Endothelial cell of umbilical vein (primary cell): Measurements from ENCODE around the gene OSBPL6.

Experiments
- EZH2 ChIP-seq: IDR thresholded peaks from 2 replicates; pipeline ENCODE4 v1.6.1; 2012; ENCODE audit warnings: borderline replicate concordance, low read depth, mild to moderate bottlenecking, moderate library complexity, low read length, inconsistent platforms; ENCODE audit not compliant: severe bottlenecking
- JUN ChIP-seq: IDR thresholded peaks from 2 replicates; pipeline ENCODE4 v1.6.1; 2011; ENCODE audit warnings: borderline replicate concordance, low read depth; ENCODE audit not compliant: insufficient read length, insufficient read depth
- MAX ChIP-seq: IDR thresholded peaks from 2 replicates; pipeline ENCODE4 v1.6.1; 2011; ENCODE audit not compliant: insufficient read depth, insufficient read length
- POLR2A ChIP-seq: IDR thresholded peaks from 2 replicates; pipeline ENCODE4 v1.6.1; 2012; ENCODE audit warnings: low read depth, mild to moderate bottlenecking, control low read depth, low read length
- POLR2AphosphoS5 ChIP-seq: IDR thresholded peaks from 2 replicates; pipeline ENCODE4 v1.6.1; 2012; ENCODE audit warnings: low read depth, mild to moderate bottlenecking, control low read depth, low read length, moderate library complexity; ENCODE audit not compliant: insufficient read depth
- TF ChIP-seq, protein P1 (sequence below), 2 donors: IDR thresholded peaks; 1 replicate in 1 of 2; 2 replicates in 1 of 2; pipeline ENCODE4 v1.5.1; 2011; ENCODE audit warnings: low read length in 2 of 2, mild to moderate bottlenecking in 2 of 2, moderate library complexity in 2 of 2, control low read depth in 1 of 2, inconsistent platforms in 1 of 2, low read depth in 1 of 2; ENCODE audit not compliant: insufficient read depth in 1 of 2; ENCODE audit errors: extremely low read depth in 1 of 2

DNA sequence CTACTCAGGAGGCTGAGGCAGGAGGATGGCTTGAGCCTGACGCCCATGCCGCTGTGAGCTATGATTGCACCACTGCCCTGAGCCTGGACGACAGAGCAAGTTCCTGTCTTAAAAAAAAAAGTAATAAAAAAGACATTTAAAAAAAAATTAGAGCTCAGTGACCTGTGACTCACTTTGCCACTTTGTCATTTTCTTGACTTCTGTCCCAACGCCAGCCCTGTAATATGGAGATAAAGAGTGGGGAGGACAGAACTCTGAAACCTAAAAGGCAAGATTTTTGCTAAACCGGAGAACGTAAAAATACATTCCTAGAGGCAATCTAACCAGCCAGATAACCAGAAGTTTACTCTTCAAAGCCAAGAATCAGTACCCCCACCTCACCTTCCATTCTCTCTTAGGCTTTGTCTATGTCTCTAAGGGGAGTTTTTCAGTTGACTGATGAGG is 207.7 kb downstream of the OSBPL6 start:
- TF ChIP-seq EZH2 (no peak), POLR2AphosphoS5 (no peak), POLR2A (no peak), MAX (no peak), JUN (no peak)
- TF ChIP-seq, protein P1, sequence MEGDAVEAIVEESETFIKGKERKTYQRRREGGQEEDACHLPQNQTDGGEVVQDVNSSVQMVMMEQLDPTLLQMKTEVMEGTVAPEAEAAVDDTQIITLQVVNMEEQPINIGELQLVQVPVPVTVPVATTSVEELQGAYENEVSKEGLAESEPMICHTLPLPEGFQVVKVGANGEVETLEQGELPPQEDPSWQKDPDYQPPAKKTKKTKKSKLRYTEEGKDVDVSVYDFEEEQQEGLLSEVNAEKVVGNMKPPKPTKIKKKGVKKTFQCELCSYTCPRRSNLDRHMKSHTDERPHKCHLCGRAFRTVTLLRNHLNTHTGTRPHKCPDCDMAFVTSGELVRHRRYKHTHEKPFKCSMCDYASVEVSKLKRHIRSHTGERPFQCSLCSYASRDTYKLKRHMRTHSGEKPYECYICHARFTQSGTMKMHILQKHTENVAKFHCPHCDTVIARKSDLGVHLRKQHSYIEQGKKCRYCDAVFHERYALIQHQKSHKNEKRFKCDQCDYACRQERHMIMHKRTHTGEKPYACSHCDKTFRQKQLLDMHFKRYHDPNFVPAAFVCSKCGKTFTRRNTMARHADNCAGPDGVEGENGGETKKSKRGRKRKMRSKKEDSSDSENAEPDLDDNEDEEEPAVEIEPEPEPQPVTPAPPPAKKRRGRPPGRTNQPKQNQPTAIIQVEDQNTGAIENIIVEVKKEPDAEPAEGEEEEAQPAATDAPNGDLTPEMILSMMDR (IDR thresholded peaks at IDR 0.05; ENCODE audit: extremely low read depth in 1 of 2, insufficient read depth in 1 of 2, low read depth in 1 of 2, low read length in 2 of 2) = no peak
